ENCODE measurements around the gene SLC38A9. TPM values are rescaled to one million over a fixed set of nuclear protein-coding genes. Genes with fewer than 3 reads are reported as not detected.

SLC38A9 gene
- total and polyA plus RNA-seq, 9 of the 15 experiments (the other 6 are each of a cell fraction or from before 2014, with no cell fraction given): 14.0 to 34.5 (median 20.7) TPM

DNA sequence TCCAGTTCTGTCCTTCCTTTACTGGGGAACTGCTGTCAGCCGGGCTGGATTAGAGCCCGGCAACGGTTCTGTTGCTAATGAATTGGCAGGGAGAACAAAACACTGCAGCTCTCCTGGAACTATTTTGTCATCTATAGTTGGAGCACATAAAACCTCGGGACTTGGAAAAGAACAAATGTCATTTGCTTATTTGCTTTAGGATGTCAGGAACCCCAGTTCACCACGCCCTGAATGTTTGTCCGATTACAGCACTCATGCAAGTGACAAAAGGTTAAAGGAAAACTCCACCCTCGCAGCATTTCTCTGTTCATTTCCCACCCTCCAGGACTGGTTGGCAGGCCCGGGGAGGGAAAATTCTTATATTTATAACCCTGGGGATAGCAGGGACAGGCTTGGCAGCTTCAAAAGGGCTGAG is 110.9 kb downstream of the SLC38A9 start:
- in situ Hi-C loops (cut with MboI): no loop called here
- Histone ChIP-seq H3K27me3 (ENCODE audit: control insufficient read depth in 2 of 2, insufficient read depth in 2 of 2, low read length in 2 of 2) (peaks cover 7 to 24% of the 10 kb centered on the region in 2 experiments; a peak in 3 of 5 replicates), H3K4me3 (no peak overlapping the region), H3K9ac (ENCODE audit: insufficient read depth in 1 of 2, low read depth in 2 of 2, low read length in 2 of 2) (no peak overlapping the region), H2AFZ (ENCODE audit: low read depth, low read length) (no peak overlapping the region), H4K20me1 (replicated peaks; ENCODE audit: control insufficient read depth, insufficient read depth, low read length) (no peaks in the 10 kb centered on the region), H3K4me1 (replicated peaks in 1 of 2; ENCODE audit: control insufficient read depth in 2 of 2, insufficient read depth in 2 of 2, low read length in 2 of 2) (no peaks in the 10 kb centered on the region; a peak in 1 of 5 replicates), H3K9me1 (ENCODE audit: control insufficient read depth, insufficient read depth, low read length) (no peaks in the 10 kb centered on the region), H3K36me3 (ENCODE audit: control insufficient read depth, insufficient read depth, low read length) (no peaks in the 10 kb centered on the region), H3K27ac (ENCODE audit: extremely low read depth, low read depth, low read length) (no peak overlapping the region), H3K9me3 (replicated peaks; ENCODE audit: control insufficient read depth, insufficient read depth, low read depth, low read length) (no peaks in the 10 kb centered on the region), H3K79me2 (ENCODE audit: control insufficient read depth, insufficient read depth, low read length) (no peaks in the 10 kb centered on the region), H3K4me2 (ENCODE audit: insufficient read depth, low read length) (no peak overlapping the region)
- DNase-seq (ENCODE audit: extremely low read depth in 1 of 4, low spot score in 3 of 4): no peak
- ATAC-seq: no peak
- WGBS (ENCODE audit: insufficient coverage, low coverage, missing lambda C conversion rate): 4% methylated on average over 8 of the region's 8 CpGs
- FAIRE-seq: no peak
- CTCF ChIA-PET (ENCODE audit: low intra/inter-chr PET ratio): no interaction called here
- POLR2A ChIA-PET: interaction anchor here (0.7 to 1.4 kb wide), 2 partner anchors 13 to 19 kb away, joined by 3 to 4 read pairs; no protein-coding TSS in a partner anchor
- BruUV-seq (replicated peaks): no TSS peak
- TF ChIP-seq ZNF668 (CRISPR knock-in tag; IDR thresholded peaks at IDR 0.05) (no peak), ZNF436 (CRISPR knock-in tag; IDR thresholded peaks at IDR 0.05) (no peak), CHCHD3 (CRISPR knock-in tag; IDR thresholded peaks at IDR 0.05) (no peak), C11orf30 (IDR thresholded peaks at IDR 0.05; ENCODE audit: low read depth) (no peak), ZNF696 (CRISPR knock-in tag; conservative IDR thresholded peaks at IDR 0.05) (no peak), ZFX (CRISPR knock-in tag; IDR thresholded peaks at IDR 0.05) (no peak), TCF3 (CRISPR knock-in tag; IDR thresholded peaks at IDR 0.05) (no peak), SAFB (IDR thresholded peaks at IDR 0.05; ENCODE audit: borderline replicate concordance, low read depth, low read length) (no peak), BCL6 (CRISPR knock-in tag; IDR thresholded peaks at IDR 0.05) (no peak), DMBX1 (CRISPR knock-in tag; IDR thresholded peaks at IDR 0.05; ENCODE audit: borderline replicate concordance) (no peak), HNRNPL (IDR thresholded peaks at IDR 0.05; ENCODE audit: low read depth, low read length) (no peak), ARHGAP35 (IDR thresholded peaks at IDR 0.05; ENCODE audit: partially characterized antibody) (no peak)
- TF ChIP-seq, protein P1, sequence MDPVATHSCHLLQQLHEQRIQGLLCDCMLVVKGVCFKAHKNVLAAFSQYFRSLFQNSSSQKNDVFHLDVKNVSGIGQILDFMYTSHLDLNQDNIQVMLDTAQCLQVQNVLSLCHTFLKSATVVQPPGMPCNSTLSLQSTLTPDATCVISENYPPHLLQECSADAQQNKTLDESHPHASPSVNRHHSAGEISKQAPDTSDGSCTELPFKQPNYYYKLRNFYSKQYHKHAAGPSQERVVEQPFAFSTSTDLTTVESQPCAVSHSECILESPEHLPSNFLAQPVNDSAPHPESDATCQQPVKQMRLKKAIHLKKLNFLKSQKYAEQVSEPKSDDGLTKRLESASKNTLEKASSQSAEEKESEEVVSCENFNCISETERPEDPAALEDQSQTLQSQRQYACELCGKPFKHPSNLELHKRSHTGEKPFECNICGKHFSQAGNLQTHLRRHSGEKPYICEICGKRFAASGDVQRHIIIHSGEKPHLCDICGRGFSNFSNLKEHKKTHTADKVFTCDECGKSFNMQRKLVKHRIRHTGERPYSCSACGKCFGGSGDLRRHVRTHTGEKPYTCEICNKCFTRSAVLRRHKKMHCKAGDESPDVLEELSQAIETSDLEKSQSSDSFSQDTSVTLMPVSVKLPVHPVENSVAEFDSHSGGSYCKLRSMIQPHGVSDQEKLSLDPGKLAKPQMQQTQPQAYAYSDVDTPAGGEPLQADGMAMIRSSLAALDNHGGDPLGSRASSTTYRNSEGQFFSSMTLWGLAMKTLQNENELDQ (CRISPR knock-in tag; IDR thresholded peaks at IDR 0.05; ENCODE audit: borderline replicate concordance): no peak
- intact Hi-C loops (cut with micrococcal nuclease): no loop called here
